ENCODE data around the gene CCR6. TPM values are rescaled to one million over a fixed set of nuclear protein-coding genes. Genes with fewer than 3 reads are reported as not detected.

CCR6 gene
- total and polyA plus RNA-seq, 2 donors (not counting 3 experiments of a cell fraction or from before 2014, with no cell fraction given), result not detected

DNA sequence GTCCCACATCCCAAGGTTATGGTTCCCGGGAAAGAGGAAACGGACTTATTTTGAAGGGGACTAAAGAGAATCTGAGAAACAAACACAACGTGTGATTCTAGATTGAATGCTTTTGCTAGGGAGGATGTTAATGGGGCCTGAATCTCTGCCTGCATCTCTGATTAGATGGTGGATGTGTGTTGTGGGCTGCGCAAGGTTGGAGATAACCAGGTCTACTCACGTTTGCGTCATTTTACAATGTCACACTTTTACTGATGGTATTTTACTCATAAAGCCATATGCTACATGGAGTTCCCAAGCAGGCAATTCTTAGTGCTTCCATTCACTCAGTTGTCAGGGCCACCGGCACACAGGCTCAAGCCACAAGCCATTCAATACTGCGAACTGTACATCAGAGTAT, 23.2 kb upstream of the CCR6 start:
- ChIA-PET POLR2A (no interaction called here), CTCF (no interaction called here)
- BruUV-seq (replicated peaks), result no TSS peak
- no peak overlapping the region for H3K27ac ChIP-seq (ENCODE audit: insufficient read depth, low read depth, low read length)
- DNase-seq (ENCODE audit: low read depth, low spot score), result no peak
- H3K79me2 ChIP-seq (ENCODE audit: control insufficient read depth, insufficient read depth, low read length), result no peaks in the 10 kb centered on the region
- intact Hi-C loops (cut with micrococcal nuclease), result no loop called here
- no peaks in the 10 kb centered on the region for H4K20me1 ChIP-seq (replicated peaks; ENCODE audit: control insufficient read depth, extremely low read depth, insufficient read depth, low read length)
- dilution Hi-C loops (cut with MboI; ENCODE audit: extremely low pct_ligation_motif_present, low sequenced_read_pairs), result no loop called here
- H3K36me3 ChIP-seq (ENCODE audit: control insufficient read depth in 2 of 2, extremely low read depth in 1 of 2, insufficient read depth in 2 of 2, low read length in 2 of 2), result no peaks in the 10 kb centered on the region
- no peak overlapping the region for H2AFZ ChIP-seq (ENCODE audit: low read depth, low read length)
- H3K9me1 ChIP-seq (replicated peaks; ENCODE audit: control insufficient read depth, extremely low read depth, insufficient read depth, low read length), result no peaks in the 10 kb centered on the region
- no peak overlapping the region for H3K4me3 ChIP-seq (replicated peaks in 1 of 3; ENCODE audit: insufficient read depth in 1 of 3, low read depth in 1 of 3, low read length in 3 of 3)
- no peak for FAIRE-seq
- no peak overlapping the region for H3K4me2 ChIP-seq (ENCODE audit: insufficient read depth, low read length)
- H3K4me1 ChIP-seq (ENCODE audit: control insufficient read depth, extremely low read depth, insufficient read depth, low read length), result no peaks in the 10 kb centered on the region
- no peak overlapping the region for H3K9ac ChIP-seq (replicated peaks; ENCODE audit: extremely low read depth, insufficient read depth, low read length)
- no peaks in the 10 kb centered on the region for H3K9me3 ChIP-seq (replicated peaks; ENCODE audit: control insufficient read depth, insufficient read depth, low read length)
- no peaks in the 10 kb centered on the region for H3K27me3 ChIP-seq (ENCODE audit: control insufficient read depth in 2 of 2, insufficient read depth in 2 of 2, low read length in 2 of 2)
- TF ChIP-seq JUN (IDR thresholded peaks at IDR 0.05; ENCODE audit: borderline replicate concordance, insufficient read depth, insufficient read length, low read depth) (no peak), FOS (IDR thresholded peaks at IDR 0.05; ENCODE audit: borderline replicate concordance, insufficient read depth, low read length) (no peak), EZH2 (IDR thresholded peaks at IDR 0.05; ENCODE audit: borderline replicate concordance, low read depth, low read length, severe bottlenecking) (no peak), CTCF (IDR thresholded peaks at IDR 0.05; ENCODE audit: extremely low read depth in 1 of 2, insufficient read depth in 1 of 2, low read depth in 1 of 2, low read length in 2 of 2) (no peak), POLR2AphosphoS5 (IDR thresholded peaks at IDR 0.05; ENCODE audit: insufficient read depth, low read depth, low read length) (no peak), MAX (IDR thresholded peaks at IDR 0.05; ENCODE audit: insufficient read depth, insufficient read length) (no peak), GATA2 (IDR thresholded peaks at IDR 0.05; ENCODE audit: insufficient read depth, insufficient read length, low read depth, low read length) (no peak), MYC (IDR thresholded peaks at IDR 0.05; ENCODE audit: low read depth, low read length) (no peak), POLR2A (IDR thresholded peaks at IDR 0.05; ENCODE audit: low read depth, low read length) (no peak)

All from endothelial cell of umbilical vein (primary cell).